Measurements from ENCODE around the gene DCUN1D4.
"Not testable (repeated sequence)": the region's sequence is repeated elsewhere in the genome, so short reads cannot be mapped to it uniquely, and the experiment has no call there.

DCUN1D4 gene

GRCh38 chr4:51890760-51891159 is 47.8 kb downstream of the DCUN1D4 start:
- DNase-seq: no peak
- TF ChIP-seq GATA1 (IDR thresholded peaks at IDR 0.05; ENCODE audit: low read depth, low read length): no peak
- no peak for TF ChIP-seq POLR2A (IDR thresholded peaks at IDR 0.05; ENCODE audit: low read length)

GRCh38 chr4:51893402-51893801 is 50.4 kb downstream of the DCUN1D4 start:
- DNase-seq: not testable (repeated sequence)

- no peak for DNase-seq
- TF ChIP-seq POLR2A (IDR thresholded peaks at IDR 0.05; ENCODE audit: low read length) (no peak), GATA1 (IDR thresholded peaks at IDR 0.05; ENCODE audit: low read depth, low read length) (no peak)
Measured at GRCh38 chr4:51894059-51894645, 51.2 kb downstream of the DCUN1D4 start.

GRCh38 chr4:51895158-51895557 is 52.2 kb downstream of the DCUN1D4 start:
- no peak for DNase-seq
- TF ChIP-seq GATA1 (IDR thresholded peaks at IDR 0.05; ENCODE audit: low read depth, low read length): no peak

GRCh38 chr4:51895816-51896408 is 53.0 kb downstream of the DCUN1D4 start:
- TF ChIP-seq GATA1 (IDR thresholded peaks at IDR 0.05; ENCODE audit: low read depth, low read length) (no peak), POLR2A (IDR thresholded peaks at IDR 0.05; ENCODE audit: low read length) (no peak)
- DNase-seq: peak; percentile 77 to 80

GRCh38 chr4:51901363-51901762 is 58.4 kb downstream of the DCUN1D4 start:
- DNase-seq: no peak
- TF ChIP-seq POLR2A (IDR thresholded peaks at IDR 0.05; ENCODE audit: low read length): no peak
- TF ChIP-seq GATA1 (IDR thresholded peaks at IDR 0.05; ENCODE audit: low read depth, low read length): no peak

- DNase-seq: no peak
- TF ChIP-seq GATA1 (IDR thresholded peaks at IDR 0.05; ENCODE audit: low read depth, low read length) (no peak), POLR2A (IDR thresholded peaks at IDR 0.05; ENCODE audit: low read length) (no peak)
Measured at GRCh38 chr4:51906167-51906958, 63.4 kb downstream of the DCUN1D4 start.

GRCh38 chr4:51907006-51907669 is 64.2 kb downstream of the DCUN1D4 start:
- no peak for TF ChIP-seq GATA1 (IDR thresholded peaks at IDR 0.05; ENCODE audit: low read depth, low read length)
- DNase-seq: no peak

GRCh38 chr4:51909236-51909703 is 66.3 kb downstream of the DCUN1D4 start:
- TF ChIP-seq GATA1 (IDR thresholded peaks at IDR 0.05; ENCODE audit: low read depth, low read length) (no peak), POLR2A (IDR thresholded peaks at IDR 0.05; ENCODE audit: low read length) (no peak)
- DNase-seq: no peak

GRCh38 chr4:51918251-51918650 is 75.3 kb downstream of the DCUN1D4 start:
- no peak for DNase-seq

GRCh38 chr4:51923343-51923742 is 80.4 kb downstream of the DCUN1D4 start:
- DNase-seq: no peak
- no peak for TF ChIP-seq POLR2A (IDR thresholded peaks at IDR 0.05; ENCODE audit: low read length)
- TF ChIP-seq GATA1 (IDR thresholded peaks at IDR 0.05; ENCODE audit: low read depth, low read length): no peak

More at GRCh38 chr4:51918251-51918650, 75.3 kb downstream of the DCUN1D4 start:
- TF ChIP-seq POLR2A (IDR thresholded peaks at IDR 0.05; ENCODE audit: low read length) (no peak), GATA1 (IDR thresholded peaks at IDR 0.05; ENCODE audit: low read depth, low read length) (no peak)

GRCh38 chr4:51925307-51925706 is 82.4 kb downstream of the DCUN1D4 start:
- DNase-seq: no peak
- TF ChIP-seq GATA1 (IDR thresholded peaks at IDR 0.05; ENCODE audit: low read depth, low read length) (no peak), POLR2A (IDR thresholded peaks at IDR 0.05; ENCODE audit: low read length) (no peak)

GRCh38 chr4:51930557-51930956 is 87.6 kb downstream of the DCUN1D4 start:
- TF ChIP-seq POLR2A (IDR thresholded peaks at IDR 0.05; ENCODE audit: low read length) (no peak), GATA1 (IDR thresholded peaks at IDR 0.05; ENCODE audit: low read depth, low read length) (no peak)
- no peak for DNase-seq

- no peak for DNase-seq
- no peak for TF ChIP-seq GATA1 (IDR thresholded peaks at IDR 0.05; ENCODE audit: low read depth, low read length)
- TF ChIP-seq POLR2A (IDR thresholded peaks at IDR 0.05; ENCODE audit: low read length): no peak
Measured at GRCh38 chr4:51931461-51931860, 88.5 kb downstream of the DCUN1D4 start.

Measured in erythroblast (primary cell).